NCI-H526 treated with DMSO at 0.1 percent for 48 hours (cell line): ENCODE results near the gene MOK.

Experiments
- DNase-seq: peaks from one replicate; lab custom pipeline; 2025; lab: John Stamatoyannopoulos, UW

Gene MOK

DNA sequence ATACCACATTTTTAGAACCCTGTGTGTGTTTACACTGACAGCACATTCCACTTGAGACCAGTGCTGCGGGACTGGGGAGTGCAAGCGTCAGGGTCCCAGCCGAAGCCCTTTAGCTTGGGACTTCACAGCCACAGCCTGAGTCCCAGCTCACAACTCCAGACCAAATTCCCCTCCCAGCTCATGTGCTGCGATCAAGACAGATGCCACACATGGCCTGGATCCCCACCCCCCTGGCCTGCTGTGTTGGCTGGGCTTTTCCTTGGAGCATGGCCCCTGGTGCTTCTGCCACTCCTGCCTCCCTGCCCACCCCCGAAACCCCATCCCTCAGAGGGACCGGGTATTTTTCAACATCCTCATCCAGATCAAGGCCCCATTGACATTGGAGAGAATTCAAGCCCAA, 101.6 kb downstream of the MOK start:
- no peak for DNase-seq

- DNase-seq: no peak
These were observed 102.0 kb downstream of the MOK start for GRCh38 chr14:102202944-102203343.

DNA sequence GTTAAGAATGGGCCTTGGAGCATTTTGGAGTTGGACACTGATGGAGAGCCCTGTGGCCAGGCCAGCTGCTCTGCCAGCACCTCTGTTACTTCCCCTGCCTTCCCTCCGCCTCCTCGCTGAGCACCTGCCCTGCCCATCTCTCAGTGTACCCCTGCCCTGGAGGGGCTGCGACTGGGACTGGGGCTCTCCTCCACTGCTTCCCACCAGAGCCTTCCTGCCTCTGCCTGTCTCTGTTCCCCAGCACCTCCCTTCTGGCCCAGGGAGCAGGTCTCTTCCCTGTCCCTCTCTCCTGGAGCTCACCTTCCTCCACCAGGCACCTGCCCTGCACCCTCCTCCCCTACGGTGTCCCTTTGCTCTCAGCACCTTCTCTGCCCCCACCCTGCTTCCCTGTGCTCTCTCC, 103.2 kb downstream of the MOK start:
- DNase-seq: no peak

DNA sequence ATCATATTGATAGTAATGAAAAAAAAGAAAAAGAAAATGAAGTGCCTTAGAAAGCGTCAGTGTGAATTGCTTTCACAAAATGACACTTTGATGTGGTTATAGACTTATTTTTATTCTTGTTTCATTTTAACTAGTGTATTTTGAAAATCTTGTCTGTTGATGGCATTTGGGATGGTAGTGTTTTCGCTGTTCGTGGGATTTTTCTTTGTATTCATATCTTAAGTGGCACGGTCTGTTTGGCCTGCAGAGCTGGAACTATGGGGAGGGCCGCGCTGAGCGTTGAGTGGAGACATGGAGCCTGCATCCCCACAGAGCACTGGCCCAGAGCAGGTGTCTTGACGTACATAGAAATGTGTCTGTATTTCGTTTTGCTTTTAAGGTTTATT, 103.6 kb downstream of the MOK start:
- no peak for DNase-seq

- no peak for DNase-seq
These were observed 104.1 kb downstream of the MOK start for GRCh38 chr14:102200690-102201352.

GRCh38 chr14:102197317-102197853, 107.6 kb downstream of the MOK start:
- DNase-seq: no peak

DNA sequence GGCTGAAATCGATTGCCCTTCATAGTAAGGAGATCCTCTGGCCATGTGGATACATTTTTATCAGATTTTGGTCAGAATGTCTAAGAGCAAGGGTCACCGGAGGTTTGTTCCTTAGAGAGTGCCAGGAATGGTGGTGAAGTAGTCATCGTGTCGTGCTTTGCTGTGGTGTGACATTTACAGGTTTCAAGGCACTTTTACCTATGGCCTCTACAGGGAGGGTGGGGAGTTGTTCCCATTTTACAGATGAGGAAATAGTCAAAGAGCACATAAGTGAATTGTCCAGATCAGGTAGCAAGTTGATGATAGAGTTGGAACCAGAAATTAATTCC, 108.1 kb downstream of the MOK start:
- DNase-seq: no peak

DNA sequence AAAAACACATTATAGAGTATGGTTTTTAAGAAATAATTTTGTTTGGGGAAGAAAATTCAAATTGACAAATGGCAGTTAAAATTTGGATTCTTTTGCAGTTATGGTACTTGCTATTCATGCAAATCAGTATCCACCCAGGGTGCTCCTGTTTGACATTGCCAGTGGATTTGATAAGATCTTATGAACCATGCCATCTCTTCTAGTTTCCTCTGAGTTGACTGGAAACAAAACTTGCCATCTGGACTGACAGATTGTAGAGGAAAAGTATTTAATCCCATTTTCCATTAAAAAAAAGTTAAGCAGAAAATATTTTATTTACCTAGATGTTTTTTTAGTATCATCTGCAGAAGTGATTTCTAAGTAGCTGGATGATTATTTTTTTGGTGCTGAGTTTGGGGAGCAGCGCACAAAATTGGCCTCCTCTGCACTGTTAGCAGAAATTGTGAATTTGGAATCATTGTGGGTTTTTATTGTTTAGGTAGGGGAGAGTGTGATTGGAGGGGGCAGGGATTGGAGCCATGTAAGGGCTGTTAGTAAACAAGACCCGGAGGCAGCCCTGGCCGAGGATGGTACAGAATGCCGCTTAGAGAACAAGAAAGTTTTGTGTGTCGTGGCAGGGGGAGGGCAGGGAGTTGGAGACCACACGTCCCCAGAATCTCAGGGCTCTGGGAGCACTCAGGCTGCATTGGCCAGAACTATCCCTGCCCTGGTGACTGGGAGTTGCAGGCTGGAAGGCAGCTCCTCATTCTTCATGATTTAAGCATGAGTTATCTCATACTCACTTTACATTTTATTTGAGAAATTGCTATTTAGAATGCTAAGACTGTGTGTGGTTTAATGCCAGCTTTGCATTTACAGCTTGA, 108.7 kb downstream of the MOK start:
- DNase-seq: peak; percentile 64

DNA sequence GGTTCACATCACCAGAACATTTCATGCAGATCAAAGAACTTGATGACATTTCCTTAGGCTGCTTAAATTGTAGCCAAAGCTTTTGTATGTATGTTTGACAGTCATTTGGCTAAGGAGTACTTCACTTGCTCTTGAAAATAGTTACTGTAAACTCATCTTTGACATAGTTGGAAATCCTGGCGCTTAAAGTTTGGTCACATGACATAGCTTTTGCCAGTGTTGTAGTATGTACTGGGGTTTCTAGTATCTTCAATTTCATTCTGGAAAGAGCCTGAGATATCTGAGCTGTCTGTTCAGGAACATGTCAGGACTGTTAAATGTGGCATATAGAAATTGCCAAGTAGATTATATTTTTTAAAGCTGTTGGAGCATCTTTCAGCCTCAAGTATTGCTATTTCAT, 109.5 kb downstream of the MOK start:
- no peak for DNase-seq

DNA sequence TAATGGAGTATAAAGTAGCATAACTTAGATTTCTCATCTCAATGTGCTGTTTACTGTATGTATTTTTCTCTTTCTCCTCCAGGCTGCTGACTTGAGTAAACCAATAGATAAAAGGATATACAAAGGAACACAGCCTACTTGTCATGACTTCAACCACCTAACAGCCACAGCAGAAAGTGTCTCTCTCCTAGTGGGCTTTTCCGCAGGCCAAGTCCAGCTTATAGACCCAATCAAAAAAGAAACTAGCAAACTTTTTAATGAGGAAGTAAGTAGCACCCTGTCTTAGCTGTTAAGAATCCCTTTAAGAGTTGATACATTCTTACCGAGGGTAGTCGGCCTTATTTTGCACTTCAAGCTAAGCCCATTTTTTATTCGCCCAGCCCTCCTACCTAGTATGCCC, 110.1 kb downstream of the MOK start:
- no peak for DNase-seq

- peak; percentile 71 for DNase-seq
These were observed 112.0 kb downstream of the MOK start for GRCh38 chr14:102192840-102193502.

DNA sequence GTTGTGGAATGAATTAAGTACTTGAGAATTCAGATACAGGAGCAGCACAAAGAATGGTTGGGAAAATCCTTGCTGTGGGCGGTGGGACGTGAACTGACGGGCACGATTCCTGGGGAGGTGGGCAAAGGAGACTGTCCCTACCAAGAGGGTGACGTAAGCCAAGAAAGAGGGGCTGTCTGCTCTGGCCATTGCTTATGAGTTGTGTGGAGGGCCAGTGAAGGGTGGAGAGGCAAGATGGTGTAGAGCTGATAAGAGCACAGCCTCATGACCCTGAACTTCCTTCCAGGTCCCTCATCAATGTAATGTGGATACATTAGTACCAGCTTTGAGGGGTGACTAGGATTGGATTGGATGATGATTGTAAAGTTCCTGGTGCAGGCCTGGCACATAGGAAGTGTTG, 115.1 kb downstream of the MOK start:
- no peak for DNase-seq

DNA sequence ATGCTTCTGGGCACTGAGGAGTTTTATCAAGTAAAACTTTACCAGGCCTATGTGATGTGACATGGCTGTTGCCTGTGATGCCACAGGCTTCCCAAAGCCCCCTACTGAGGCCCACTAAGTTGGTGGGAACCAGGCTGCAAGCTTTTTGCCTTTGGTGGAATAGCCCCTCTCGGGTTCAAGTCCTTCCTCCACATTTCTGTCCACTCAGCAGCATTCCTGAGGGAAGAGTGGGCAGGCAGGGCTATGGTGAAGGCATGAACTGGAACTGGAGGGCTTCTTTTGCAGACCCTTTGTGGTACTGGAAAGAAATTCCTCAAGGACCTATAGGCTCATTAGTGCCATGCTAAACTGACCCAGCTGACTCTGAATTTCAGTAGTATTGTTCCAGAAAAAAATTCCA, 116.8 kb downstream of the MOK start:
- no peak for DNase-seq

DNA sequence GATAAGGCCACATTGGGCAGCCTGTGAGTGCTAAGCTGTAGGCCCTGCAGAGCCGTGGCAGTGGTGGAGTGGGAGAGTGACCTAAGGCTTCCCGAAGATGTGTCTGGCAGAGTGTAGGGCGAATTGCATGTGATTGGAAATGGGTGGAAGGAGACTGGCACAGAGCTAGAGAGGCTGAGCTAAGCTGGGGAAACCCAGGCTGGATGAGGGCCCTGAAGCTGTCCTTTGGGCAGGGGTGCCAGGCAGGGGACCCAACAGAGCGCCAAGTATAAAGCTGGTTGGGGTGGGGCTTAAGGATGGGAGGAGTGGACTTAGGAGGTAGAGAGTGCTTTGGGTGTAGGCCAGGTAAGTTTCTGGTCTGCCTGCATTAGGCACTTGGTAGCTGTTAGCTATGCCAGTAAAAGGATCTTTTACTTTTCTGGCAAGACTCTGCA, 117.4 kb downstream of the MOK start:
- no peak for DNase-seq

GRCh38 chr14:102187044-102187443, 117.9 kb downstream of the MOK start:
- DNase-seq: no peak

GRCh38 chr14:102185360-102185759, 119.6 kb downstream of the MOK start:
- DNase-seq: peak; percentile 91

- DNase-seq: no peak
These were observed 120.5 kb downstream of the MOK start for GRCh38 chr14:102184316-102185035.

DNA sequence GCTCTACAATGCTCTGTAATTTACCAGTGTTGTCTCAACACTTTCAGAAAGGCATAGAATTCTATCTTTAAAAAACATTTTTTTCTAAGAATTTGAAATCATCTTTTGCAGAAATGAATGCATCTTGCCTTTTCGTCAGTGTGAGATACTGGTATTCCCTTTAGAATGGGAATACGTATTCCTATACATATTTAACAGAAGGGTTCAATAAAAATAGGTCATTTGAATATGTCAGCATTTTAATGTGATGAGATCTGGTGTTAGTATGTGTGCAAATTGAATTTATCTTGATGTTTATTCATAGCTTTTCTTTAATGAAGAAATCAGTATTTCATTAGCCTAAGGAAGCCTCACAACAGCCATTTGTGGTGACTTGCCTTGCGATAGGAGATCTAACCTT, 121.1 kb downstream of the MOK start:
- DNase-seq: peak; percentile 39

GRCh38 chr14:102182936-102183619, 121.9 kb downstream of the MOK start:
- no peak for DNase-seq

- no peak for DNase-seq
These were observed 122.8 kb downstream of the MOK start for GRCh38 chr14:102182190-102182589.

DNA sequence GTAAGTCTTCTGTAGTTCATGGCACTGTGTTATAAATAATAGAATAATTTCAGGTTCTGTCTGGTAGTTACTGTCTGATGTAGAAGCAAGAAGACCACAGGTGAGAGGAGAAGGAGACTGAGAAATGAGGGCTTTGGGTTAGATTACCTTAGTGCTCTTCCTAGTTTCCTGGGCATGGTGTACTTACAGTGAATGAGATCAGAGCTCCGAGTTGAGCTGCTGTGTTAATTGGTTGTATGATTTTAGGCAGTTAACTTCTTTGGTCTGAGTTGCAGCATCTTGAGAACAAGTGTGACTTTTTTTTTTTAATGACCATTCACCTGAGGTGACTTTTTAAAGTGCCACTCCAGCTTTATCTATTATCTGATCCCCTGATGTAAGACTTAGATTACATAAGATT, 123.8 kb downstream of the MOK start:
- DNase-seq: peak; percentile 7
